ENCODE results near the gene RNF26.

The RNF26 gene

DNA sequence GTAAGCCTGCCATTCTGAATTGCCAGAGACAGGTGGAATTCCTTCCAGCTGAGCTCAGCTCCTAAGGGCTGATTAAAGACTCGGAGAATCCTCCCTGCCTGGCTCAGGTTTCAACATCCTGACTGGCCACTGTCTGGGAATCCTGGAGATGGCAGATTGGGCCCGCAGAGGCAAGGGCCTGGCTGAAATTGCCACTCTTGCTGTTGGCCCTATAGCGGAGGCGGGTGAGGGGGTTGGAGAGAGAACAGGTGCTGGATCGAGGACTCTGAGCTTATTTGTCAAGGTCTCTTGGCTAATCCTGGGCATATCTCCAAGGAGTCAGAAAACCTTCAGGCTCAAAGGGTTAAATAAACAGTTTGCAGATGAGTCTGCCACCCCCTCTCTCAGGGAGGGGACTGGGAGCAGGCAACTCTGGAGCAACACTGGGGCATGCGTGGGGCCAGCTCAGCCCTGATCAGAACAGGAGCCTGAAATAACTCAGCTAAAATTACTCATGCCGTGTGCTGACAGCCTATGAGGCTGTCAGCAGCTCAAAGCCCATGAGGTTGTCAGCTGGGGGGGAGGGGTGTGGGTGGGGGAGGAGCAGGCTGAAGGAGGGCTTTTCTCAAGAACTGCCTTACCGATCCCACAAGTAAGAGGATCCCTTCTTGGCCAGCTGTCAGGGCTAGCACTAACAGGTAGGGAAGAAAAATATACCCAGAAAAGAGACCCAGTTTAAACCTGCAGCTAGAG is 26.9 kb downstream of the RNF26 start (continued):
- TF ChIP-seq, protein P1, sequence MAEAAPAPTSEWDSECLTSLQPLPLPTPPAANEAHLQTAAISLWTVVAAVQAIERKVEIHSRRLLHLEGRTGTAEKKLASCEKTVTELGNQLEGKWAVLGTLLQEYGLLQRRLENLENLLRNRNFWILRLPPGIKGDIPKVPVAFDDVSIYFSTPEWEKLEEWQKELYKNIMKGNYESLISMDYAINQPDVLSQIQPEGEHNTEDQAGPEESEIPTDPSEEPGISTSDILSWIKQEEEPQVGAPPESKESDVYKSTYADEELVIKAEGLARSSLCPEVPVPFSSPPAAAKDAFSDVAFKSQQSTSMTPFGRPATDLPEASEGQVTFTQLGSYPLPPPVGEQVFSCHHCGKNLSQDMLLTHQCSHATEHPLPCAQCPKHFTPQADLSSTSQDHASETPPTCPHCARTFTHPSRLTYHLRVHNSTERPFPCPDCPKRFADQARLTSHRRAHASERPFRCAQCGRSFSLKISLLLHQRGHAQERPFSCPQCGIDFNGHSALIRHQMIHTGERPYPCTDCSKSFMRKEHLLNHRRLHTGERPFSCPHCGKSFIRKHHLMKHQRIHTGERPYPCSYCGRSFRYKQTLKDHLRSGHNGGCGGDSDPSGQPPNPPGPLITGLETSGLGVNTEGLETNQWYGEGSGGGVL (tag by site-specific recombination; IDR thresholded peaks at IDR 0.05): peak; percentile 76
- 0 out of 2 replicates have a peak, but pooled peaks have one; percentile 38 for TF ChIP-seq ZEB2 (tag by site-specific recombination; IDR thresholded peaks at IDR 0.05)
- no peak for TF ChIP-seq ZNF776 (tag by site-specific recombination; IDR thresholded peaks at IDR 0.05; ENCODE audit: borderline replicate concordance)
- TF ChIP-seq, protein P2, sequence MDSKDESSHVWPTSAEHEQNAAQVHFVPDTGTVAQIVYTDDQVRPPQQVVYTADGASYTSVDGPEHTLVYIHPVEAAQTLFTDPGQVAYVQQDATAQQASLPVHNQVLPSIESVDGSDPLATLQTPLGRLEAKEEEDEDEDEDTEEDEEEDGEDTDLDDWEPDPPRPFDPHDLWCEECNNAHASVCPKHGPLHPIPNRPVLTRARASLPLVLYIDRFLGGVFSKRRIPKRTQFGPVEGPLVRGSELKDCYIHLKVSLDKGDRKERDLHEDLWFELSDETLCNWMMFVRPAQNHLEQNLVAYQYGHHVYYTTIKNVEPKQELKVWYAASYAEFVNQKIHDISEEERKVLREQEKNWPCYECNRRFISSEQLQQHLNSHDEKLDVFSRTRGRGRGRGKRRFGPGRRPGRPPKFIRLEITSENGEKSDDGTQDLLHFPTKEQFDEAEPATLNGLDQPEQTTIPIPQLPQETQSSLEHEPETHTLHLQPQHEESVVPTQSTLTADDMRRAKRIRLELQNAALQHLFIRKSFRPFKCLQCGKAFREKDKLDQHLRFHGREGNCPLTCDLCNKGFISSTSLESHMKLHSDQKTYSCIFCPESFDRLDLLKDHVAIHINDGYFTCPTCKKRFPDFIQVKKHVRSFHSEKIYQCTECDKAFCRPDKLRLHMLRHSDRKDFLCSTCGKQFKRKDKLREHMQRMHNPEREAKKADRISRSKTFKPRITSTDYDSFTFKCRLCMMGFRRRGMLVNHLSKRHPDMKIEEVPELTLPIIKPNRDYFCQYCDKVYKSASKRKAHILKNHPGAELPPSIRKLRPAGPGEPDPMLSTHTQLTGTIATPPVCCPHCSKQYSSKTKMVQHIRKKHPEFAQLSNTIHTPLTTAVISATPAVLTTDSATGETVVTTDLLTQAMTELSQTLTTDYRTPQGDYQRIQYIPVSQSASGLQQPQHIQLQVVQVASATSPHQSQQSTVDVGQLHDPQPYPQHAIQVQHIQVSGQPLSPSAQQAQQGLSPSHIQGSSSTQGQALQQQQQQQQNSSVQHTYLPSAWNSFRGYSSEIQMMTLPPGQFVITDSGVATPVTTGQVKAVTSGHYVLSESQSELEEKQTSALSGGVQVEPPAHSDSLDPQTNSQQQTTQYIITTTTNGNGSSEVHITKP (tag by site-specific recombination; IDR thresholded peaks at IDR 0.05): peak; percentile 39
- TF ChIP-seq, protein P3, sequence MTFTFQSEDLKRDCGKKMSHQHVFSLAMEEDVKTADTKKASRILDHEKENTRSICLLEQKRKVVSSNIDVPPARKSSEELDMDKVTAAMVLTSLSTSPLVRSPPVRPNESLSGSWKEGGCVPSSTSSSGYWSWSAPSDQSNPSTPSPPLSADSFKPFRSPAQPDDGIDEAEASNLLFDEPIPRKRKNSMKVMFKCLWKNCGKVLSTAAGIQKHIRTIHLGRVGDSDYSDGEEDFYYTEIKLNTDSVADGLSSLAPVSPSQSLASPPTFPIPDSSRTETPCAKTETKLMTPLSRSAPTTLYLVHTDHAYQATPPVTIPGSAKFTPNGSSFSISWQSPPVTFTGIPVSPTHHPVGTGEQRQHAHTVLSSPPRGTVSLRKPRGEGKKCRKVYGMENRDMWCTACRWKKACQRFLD (tag by site-specific recombination; IDR thresholded peaks at IDR 0.05): no peak
- no peak for TF ChIP-seq ZSCAN23 (tag by site-specific recombination; IDR thresholded peaks at IDR 0.05)
- TF ChIP-seq ZBTB17 (tag by site-specific recombination; IDR thresholded peaks at IDR 0.05): peak; percentile 98
- TF ChIP-seq, protein P4, sequence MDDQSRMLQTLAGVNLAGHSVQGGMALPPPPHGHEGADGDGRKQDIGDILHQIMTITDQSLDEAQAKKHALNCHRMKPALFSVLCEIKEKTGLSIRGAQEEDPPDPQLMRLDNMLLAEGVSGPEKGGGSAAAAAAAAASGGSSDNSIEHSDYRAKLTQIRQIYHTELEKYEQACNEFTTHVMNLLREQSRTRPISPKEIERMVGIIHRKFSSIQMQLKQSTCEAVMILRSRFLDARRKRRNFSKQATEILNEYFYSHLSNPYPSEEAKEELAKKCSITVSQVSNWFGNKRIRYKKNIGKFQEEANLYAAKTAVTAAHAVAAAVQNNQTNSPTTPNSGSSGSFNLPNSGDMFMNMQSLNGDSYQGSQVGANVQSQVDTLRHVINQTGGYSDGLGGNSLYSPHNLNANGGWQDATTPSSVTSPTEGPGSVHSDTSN (CRISPR knock-in tag; IDR thresholded peaks at IDR 0.05): no peak
- TF ChIP-seq ZNF521 (tag by site-specific recombination; IDR thresholded peaks at IDR 0.05): no peak
- TF ChIP-seq RBAK (tag by site-specific recombination; IDR thresholded peaks at IDR 0.05): no peak
- TF ChIP-seq ZNF114 (tag by site-specific recombination; IDR thresholded peaks at IDR 0.05): no peak
- TF ChIP-seq, protein P5, sequence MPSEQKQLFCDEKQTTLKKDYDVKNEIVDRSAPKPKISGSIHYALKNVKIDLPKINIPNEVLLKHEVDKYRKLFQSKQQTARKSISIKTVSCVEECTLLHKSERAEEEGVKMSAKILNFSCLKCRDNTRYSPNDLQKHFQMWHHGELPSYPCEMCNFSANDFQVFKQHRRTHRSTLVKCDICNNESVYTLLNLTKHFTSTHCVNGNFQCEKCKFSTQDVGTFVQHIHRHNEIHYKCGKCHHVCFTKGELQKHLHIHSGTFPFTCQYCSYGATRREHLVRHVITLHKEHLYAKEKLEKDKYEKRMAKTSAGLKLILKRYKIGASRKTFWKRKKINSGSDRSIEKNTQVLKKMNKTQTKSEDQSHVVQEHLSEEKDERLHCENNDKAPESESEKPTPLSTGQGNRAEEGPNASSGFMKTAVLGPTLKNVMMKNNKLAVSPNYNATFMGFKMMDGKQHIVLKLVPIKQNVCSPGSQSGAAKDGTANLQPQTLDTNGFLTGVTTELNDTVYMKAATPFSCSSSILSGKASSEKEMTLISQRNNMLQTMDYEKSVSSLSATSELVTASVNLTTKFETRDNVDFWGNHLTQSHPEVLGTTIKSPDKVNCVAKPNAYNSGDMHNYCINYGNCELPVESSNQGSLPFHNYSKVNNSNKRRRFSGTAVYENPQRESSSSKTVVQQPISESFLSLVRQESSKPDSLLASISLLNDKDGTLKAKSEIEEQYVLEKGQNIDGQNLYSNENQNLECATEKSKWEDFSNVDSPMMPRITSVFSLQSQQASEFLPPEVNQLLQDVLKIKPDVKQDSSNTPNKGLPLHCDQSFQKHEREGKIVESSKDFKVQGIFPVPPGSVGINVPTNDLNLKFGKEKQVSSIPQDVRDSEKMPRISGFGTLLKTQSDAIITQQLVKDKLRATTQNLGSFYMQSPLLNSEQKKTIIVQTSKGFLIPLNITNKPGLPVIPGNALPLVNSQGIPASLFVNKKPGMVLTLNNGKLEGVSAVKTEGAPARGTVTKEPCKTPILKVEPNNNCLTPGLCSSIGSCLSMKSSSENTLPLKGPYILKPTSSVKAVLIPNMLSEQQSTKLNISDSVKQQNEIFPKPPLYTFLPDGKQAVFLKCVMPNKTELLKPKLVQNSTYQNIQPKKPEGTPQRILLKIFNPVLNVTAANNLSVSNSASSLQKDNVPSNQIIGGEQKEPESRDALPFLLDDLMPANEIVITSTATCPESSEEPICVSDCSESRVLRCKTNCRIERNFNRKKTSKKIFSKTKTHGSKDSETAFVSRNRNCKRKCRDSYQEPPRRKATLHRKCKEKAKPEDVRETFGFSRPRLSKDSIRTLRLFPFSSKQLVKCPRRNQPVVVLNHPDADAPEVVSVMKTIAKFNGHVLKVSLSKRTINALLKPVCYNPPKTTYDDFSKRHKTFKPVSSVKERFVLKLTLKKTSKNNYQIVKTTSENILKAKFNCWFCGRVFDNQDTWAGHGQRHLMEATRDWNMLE (tag by site-specific recombination; conservative IDR thresholded peaks at IDR 0.05; ENCODE audit: low read depth): no peak
- TF ChIP-seq REPIN1 (tag by site-specific recombination; IDR thresholded peaks at IDR 0.05; ENCODE audit: low read depth): no peak
- TF ChIP-seq, protein P6, sequence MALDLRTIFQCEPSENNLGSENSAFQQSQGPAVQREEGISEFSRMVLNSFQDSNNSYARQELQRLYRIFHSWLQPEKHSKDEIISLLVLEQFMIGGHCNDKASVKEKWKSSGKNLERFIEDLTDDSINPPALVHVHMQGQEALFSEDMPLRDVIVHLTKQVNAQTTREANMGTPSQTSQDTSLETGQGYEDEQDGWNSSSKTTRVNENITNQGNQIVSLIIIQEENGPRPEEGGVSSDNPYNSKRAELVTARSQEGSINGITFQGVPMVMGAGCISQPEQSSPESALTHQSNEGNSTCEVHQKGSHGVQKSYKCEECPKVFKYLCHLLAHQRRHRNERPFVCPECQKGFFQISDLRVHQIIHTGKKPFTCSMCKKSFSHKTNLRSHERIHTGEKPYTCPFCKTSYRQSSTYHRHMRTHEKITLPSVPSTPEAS (tag by site-specific recombination; IDR thresholded peaks at IDR 0.05): no peak
- peak; percentile 53; the same call in 1 of the 2 replicates for TF ChIP-seq ZXDB (tag by site-specific recombination; IDR thresholded peaks at IDR 0.05)
- no peak for TF ChIP-seq GFI1B (tag by site-specific recombination; IDR thresholded peaks at IDR 0.05)
- TF ChIP-seq ZNF677 (tag by site-specific recombination; IDR thresholded peaks at IDR 0.05): no peak
- no peak for TF ChIP-seq KLF16 (tag by site-specific recombination; IDR thresholded peaks at IDR 0.05)
- TF ChIP-seq, protein P7, sequence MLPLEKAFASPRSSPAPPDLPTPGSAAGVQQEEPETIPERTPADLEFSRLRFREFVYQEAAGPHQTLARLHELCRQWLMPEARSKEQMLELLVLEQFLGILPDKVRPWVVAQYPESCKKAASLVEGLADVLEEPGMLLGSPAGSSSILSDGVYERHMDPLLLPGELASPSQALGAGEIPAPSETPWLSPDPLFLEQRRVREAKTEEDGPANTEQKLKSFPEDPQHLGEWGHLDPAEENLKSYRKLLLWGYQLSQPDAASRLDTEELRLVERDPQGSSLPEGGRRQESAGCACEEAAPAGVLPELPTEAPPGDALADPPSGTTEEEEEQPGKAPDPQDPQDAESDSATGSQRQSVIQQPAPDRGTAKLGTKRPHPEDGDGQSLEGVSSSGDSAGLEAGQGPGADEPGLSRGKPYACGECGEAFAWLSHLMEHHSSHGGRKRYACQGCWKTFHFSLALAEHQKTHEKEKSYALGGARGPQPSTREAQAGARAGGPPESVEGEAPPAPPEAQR (tag by site-specific recombination; IDR thresholded peaks at IDR 0.05): no peak
- TF ChIP-seq, protein P8, sequence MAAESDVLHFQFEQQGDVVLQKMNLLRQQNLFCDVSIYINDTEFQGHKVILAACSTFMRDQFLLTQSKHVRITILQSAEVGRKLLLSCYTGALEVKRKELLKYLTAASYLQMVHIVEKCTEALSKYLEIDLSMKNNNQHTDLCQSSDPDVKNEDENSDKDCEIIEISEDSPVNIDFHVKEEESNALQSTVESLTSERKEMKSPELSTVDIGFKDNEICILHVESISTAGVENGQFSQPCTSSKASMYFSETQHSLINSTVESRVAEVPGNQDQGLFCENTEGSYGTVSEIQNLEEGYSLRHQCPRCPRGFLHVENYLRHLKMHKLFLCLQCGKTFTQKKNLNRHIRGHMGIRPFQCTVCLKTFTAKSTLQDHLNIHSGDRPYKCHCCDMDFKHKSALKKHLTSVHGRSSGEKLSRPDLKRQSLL (tag by site-specific recombination; IDR thresholded peaks at IDR 0.05): no peak
- TF ChIP-seq, protein P9, sequence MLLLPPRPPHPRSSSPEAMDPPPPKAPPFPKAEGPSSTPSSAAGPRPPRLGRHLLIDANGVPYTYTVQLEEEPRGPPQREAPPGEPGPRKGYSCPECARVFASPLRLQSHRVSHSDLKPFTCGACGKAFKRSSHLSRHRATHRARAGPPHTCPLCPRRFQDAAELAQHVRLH (tag by site-specific recombination; IDR thresholded peaks at IDR 0.05): no peak

Measured in HEK293 (cell line).